Coronary artery (tissue), 2 donors: Measurements from ENCODE around the gene ZNF37A.
"Not testable (repeated sequence)": the region's sequence is repeated elsewhere in the genome, so short reads cannot be mapped to it uniquely, and the experiment has no call there.

Source experiments
- DNase-seq: peaks from one replicate; pipeline ENCODE4 v3.0.0-alpha.2; 2017; ENCODE audit warnings: low spot score
- H3K27ac ChIP-seq, 2 donors: fragments of 200-600 bp; sonication (generic); one replicate each; pipeline ENCODE4 v1.5.1; 2016 to 2019
- H3K4me3 ChIP-seq: fragments of 200-600 bp; sonication (generic); 2 replicates; pipeline ENCODE4 v1.5.1; 2016; ENCODE audit warnings: mild to moderate bottlenecking, moderate library complexity
- CTCF ChIP-seq: fragments of 200-600 bp; sonication (generic); IDR thresholded peaks from one replicate; pipeline ENCODE4 v1.5.1; 2019; ENCODE audit warnings: antibody characterized with exemption

The ZNF37A gene

DNA sequence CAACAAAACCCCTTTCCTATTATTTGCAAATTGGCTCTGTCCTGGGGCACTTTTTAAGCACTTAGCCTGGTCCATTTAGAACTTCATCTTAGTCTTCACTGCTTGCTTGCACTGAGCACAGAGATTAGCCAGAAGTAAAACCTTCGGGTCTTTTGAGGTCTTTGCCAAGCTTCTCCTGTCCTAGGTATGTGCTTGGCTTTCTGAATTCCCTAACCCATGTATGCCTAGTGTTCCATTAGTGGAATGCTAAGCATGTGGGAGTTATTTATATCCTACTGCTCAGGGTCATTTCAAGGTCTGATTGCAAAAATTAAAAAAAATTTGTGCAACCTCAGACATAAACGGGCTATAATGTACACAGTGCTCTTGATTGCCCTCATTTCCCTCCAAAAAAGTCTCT lies 18.0 kb downstream of the ZNF37A start:
- no peak for TF ChIP-seq CTCF
- DNase-seq = no peak
- H3K4me3 ChIP-seq = no peak overlapping the region
- no peak overlapping the region for H3K27ac ChIP-seq

- no peak for DNase-seq
- Histone ChIP-seq H3K27ac (no peak overlapping the region), H3K4me3 (peak overlapping the region; percentile 34)
- TF ChIP-seq CTCF = no peak
Measured at GRCh38 chr10:38118072-38118807, 24.1 kb downstream of the ZNF37A start.

DNA sequence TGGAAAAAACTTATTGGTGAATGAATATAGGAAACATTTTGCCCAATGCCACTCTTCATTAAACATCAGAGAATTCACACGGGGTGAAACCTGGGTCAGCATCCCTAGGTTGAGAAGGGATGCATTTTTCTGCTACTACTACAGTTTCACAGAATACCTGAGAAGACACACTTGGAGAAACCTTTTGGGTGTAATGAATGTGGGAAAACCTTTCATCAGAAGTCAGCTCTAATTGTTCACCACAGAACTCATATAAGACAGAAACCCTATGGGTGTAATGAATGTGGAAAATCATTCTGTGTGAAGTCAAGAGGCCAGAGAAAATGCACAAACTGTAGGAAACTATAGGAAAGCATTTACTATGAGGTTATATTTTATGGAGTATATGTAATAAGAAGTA lies 24.9 kb downstream of the ZNF37A start:
- Histone ChIP-seq H3K27ac (no peak overlapping the region), H3K4me3 (no peak overlapping the region)
- TF ChIP-seq CTCF = no peak
- DNase-seq = no peak

DNA sequence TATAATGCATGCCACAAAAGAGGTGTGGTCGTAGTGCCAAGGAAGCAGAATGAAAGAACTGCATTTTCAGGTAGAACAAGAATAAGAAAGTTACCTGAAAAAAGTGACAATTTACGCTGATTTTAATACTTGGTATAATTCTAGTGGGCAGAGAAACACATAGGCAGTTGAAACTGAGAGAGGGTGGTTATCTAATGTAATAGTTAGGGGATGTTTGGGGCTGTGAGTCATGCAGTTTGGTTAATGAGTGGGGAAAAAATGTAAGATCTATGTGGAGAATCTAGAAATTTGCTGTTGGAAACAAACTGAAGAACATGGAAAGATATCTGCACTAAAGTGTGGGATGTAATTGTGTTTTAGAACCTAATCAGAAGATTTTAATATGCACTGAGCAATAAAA lies 33.7 kb downstream of the ZNF37A start:
- Histone ChIP-seq H3K27ac (no peak overlapping the region), H3K4me3 (no peak overlapping the region)
- no peak for TF ChIP-seq CTCF
- no peak for DNase-seq

- TF ChIP-seq CTCF = no peak
- no peak for DNase-seq
- Histone ChIP-seq H3K27ac (no peak overlapping the region), H3K4me3 (no peak overlapping the region)
Measured at GRCh38 chr10:38143587-38143986, 49.5 kb downstream of the ZNF37A start.

DNA sequence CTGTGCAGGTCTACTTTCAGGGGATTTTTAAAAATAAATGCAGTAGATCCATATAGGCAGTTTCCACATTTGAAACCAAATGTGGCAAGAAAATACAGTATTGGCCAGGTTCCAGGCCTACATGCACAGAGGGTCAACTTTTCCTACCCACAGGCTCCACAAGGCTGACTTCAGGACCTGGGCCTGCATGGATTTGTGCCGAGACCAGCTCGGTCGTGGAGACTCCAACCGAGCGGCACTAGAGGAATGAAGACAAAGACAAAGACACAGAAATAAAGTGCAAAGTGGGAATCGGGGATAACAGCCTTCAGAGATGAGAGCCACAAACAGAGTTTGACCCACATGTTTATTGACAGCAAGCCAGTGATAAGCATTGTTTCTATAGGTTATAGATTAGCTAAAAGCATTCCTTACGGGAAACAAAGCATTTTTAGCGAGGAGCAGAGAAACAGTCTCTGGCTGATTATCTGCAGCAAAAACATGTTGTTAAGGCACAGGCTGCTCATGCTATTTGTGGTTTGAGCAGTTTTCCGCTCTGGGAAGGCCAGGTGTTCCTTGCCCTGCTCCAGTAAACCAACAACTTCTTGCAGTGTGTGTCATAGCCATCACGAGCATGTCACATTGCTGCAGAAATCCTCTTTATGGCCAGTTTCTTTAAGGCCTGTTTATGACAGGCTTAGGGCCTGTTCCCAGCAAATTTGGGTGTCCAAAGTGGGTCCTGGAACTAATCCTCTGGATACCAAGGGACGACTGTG lies 52.6 kb downstream of the ZNF37A start:
- H3K4me3 ChIP-seq = no peak overlapping the region
- no peak overlapping the region for H3K27ac ChIP-seq
- no peak for TF ChIP-seq CTCF
- no peak for DNase-seq

DNA sequence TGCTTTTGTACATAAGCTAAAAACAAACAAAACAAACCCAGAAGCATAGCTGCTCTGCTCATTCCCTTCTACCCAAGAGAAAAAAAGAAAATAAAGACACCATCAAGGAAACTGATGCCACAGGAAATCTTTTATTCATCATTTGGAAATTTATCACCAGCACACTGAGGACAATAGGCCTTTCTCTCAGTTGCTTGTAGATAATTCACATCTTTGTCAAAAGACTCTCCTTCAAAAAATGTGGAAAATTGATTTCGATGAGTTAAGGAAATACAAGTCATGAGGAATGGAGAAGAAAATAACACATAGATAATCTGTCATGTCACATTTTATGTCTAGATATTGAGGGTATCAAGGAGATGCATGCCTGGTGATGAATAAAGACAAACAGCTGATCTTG lies 53.5 kb downstream of the ZNF37A start:
- no peak for TF ChIP-seq CTCF
- no peak overlapping the region for H3K4me3 ChIP-seq
- no peak for DNase-seq
- no peak overlapping the region for H3K27ac ChIP-seq

GRCh38 chr10:38150891-38151463 lies 56.8 kb downstream of the ZNF37A start:
- not testable (repeated sequence) for DNase-seq, H3K27ac ChIP-seq, H3K4me3 ChIP-seq
